Ovary (tissue), 9 donors: ENCODE results near the gene ARHGAP36. TPM values are rescaled to one million over a fixed set of nuclear protein-coding genes. Genes with fewer than 3 reads are reported as not detected.

Source experiments
- DNase-seq, 5 donors: peaks; one replicate each; pipeline ENCODE4 v3.0.0-alpha.2; 2019 to 2020
- H3K27ac ChIP-seq, 2 donors: fragments of 200-600 bp; one replicate each; pipeline versions ENCODE4 v1.5.1 to v1.8.0; 2019 to 2022
- H3K27me3 ChIP-seq: fragments of 200-600 bp; one replicate; pipeline ENCODE4 v1.8.0; 2022
- H3K36me3 ChIP-seq: fragments of 200-600 bp; sonication (generic); one replicate; pipeline ENCODE4 v1.5.1; 2019
- H3K4me1 ChIP-seq: one replicate; pipeline ENCODE4 v1.8.1; 2013; ENCODE audit warnings: mild to moderate bottlenecking, moderate library complexity; ENCODE audit not compliant: insufficient read depth
- H3K4me3 ChIP-seq: fragments of 200-600 bp; sonication (generic); one replicate; pipeline ENCODE4 v1.5.1; 2017
- H3K9me3 ChIP-seq, 2 donors: fragments of 200-600 bp in 1 of 2; sonication (generic) in 1 of 2; one replicate each; pipeline versions ENCODE4 v1.5.1 to v1.8.1; 2013 to 2019; ENCODE audit warnings: mild to moderate bottlenecking in 1 of 2, moderate library complexity in 1 of 2
- CTCF ChIP-seq, 3 donors: fragments of 450-650 bp in 2 of 3; fragments of 200-600 bp in 1 of 3; IDR thresholded peaks; one replicate each; pipeline versions ENCODE4 v1.5.1 to v1.8.0; 2016 to 2022; ENCODE audit warnings: antibody characterized with exemption in 3 of 3, mild to moderate bottlenecking in 1 of 3
- EP300 ChIP-seq: sonication (generic); formaldehyde crosslinking; IDR thresholded peaks from one replicate; pipeline ENCODE4 v1.6.1; 2017; ENCODE audit warnings: antibody characterized with exemption
- POLR2A ChIP-seq: fragments of 450-650 bp; IDR thresholded peaks from one replicate; pipeline ENCODE4 v1.6.1; 2017; ENCODE audit warnings: antibody characterized with exemption, mild to moderate bottlenecking, moderate library complexity
- WGBS, 3 donors: extraction: QIAGEN DNeasy Blood & Tissue Kit in 1 of 3; methylation state at CpG; one replicate each; pipeline versions ENCODE4 v1.1.5 to v1.1.7; 2013 to 2017; 5-methylcytosine and 5-hydroxymethylcytosine counted together
- intact Hi-C, 4 donors: fragments of 100-400 bp; cut with DNase I; formaldehyde crosslinking; loops; one replicate each; pipeline versions ENCODE4 v1.11.0 to v1.15.1; 2022 to 2023
- polyA plus RNA-seq, 2 donors: library from polyadenylated mRNA; stranded (reverse); fragments of 200-250 nt in 1 of 2; fragments of 350-450 nt in 1 of 2; fragmentation: Illumina TruSeq in 1 of 2; extraction: RNeasy Lipid Tissue Mini Kit (QIAGEN cat#74804) in 1 of 2; gene quantifications; one replicate each; pipeline ENCODE4 v1.2.3, GENCODE V29; 2013 to 2014
- total RNA-seq, 7 donors: library from RNA; depleted of rRNA in 2 of 7; stranded (reverse); fragments of >200 nt in 2 of 7; fragmentation: NEBNext Ultra II Directional in 3 of 7; extraction: Animal tissue kit (Norgen Biotek cat#: 25700) in 3 of 7; gene quantifications; one replicate each; pipeline versions ENCODE4 v1.1.0 to v1.2.4, GENCODE V29; 2016 to 2023
- donor health status: DM: no; HTN: no; CAD: no; lungs with moderate emphysema.
- donor health status: DM: no; HTN: no; CAD: no.
- donor health status: Bipolar disorder and iron deficiency.
- donor health status: DM: yes; HTN: yes; CAD: no.
- donor health status: DM: no; HTN: no; CAD: no.
- donor health status: DM: yes; HTN: yes; CAD: no.

Gene ARHGAP36
- total and polyA plus RNA-seq, 9 donors = 0.13 TPM; not detected in 8

- no peaks in the 10 kb centered on the region for H3K9me3 ChIP-seq
- no peaks in the 10 kb centered on the region for H3K27me3 ChIP-seq
- intact Hi-C loops = no loop called here
- WGBS, 3 donors = 29 to 37% (median 35%) methylated on average over 39 to 41 of the region's 41 CpGs
- DNase-seq = no peak
- TF ChIP-seq CTCF (IDR thresholded peaks at IDR 0.05) = no peak
- TF ChIP-seq POLR2A = no peak
- no peak for TF ChIP-seq EP300
- H3K27ac ChIP-seq = no peak overlapping the region
- H3K36me3 ChIP-seq = no peaks in the 10 kb centered on the region
- H3K4me1 ChIP-seq = no peaks in the 10 kb centered on the region
- H3K4me3 ChIP-seq = no peak overlapping the region
Observed at GRCh38 chrX:131067846-131068745, 9.9 kb downstream of the ARHGAP36 start.

GRCh38 chrX:131068945-131069719, 11.0 kb downstream of the ARHGAP36 start:
- Histone ChIP-seq H3K27me3 (no peaks in the 10 kb centered on the region), H3K27ac (no peak overlapping the region), H3K9me3 (no peaks in the 10 kb centered on the region), H3K4me1 (no peaks in the 10 kb centered on the region), H3K4me3 (no peak overlapping the region), H3K36me3 (no peaks in the 10 kb centered on the region)
- intact Hi-C loops = no loop called here
- no peak for TF ChIP-seq CTCF (IDR thresholded peaks at IDR 0.05)
- no peak for TF ChIP-seq EP300
- TF ChIP-seq POLR2A = no peak
- WGBS, 3 donors = 20 to 30% (median 30%) methylated on average over 25 to 26 of the region's 26 CpGs
- no peak for DNase-seq

- Histone ChIP-seq H3K36me3 (no peaks in the 10 kb centered on the region), H3K9me3 (no peaks in the 10 kb centered on the region), H3K4me1 (no peaks in the 10 kb centered on the region), H3K27ac (no peak overlapping the region), H3K4me3 (no peak overlapping the region), H3K27me3 (no peaks in the 10 kb centered on the region)
- 24 to 38% (median 34%) methylated on average over 39 of the region's 39 CpGs for WGBS, 3 donors
- no peak for TF ChIP-seq POLR2A
- TF ChIP-seq EP300 = no peak
- no peak for TF ChIP-seq CTCF (IDR thresholded peaks at IDR 0.05)
- intact Hi-C loops = no loop called here
- DNase-seq = no peak
Observed at GRCh38 chrX:131072871-131073571, 14.9 kb downstream of the ARHGAP36 start.

GRCh38 chrX:131073607-131074006, 15.5 kb downstream of the ARHGAP36 start:
- H3K27ac ChIP-seq = no peak overlapping the region
- no peak for TF ChIP-seq CTCF (IDR thresholded peaks at IDR 0.05)
- TF ChIP-seq POLR2A = no peak
- TF ChIP-seq EP300 = no peak
- H3K36me3 ChIP-seq = no peaks in the 10 kb centered on the region
- no peak overlapping the region for H3K4me3 ChIP-seq
- no peaks in the 10 kb centered on the region for H3K27me3 ChIP-seq
- 24 to 35% (median 27%) methylated on average over 4 of the region's 4 CpGs for WGBS, 3 donors
- no peaks in the 10 kb centered on the region for H3K9me3 ChIP-seq
- intact Hi-C loops = no loop called here
- DNase-seq = no peak
- no peaks in the 10 kb centered on the region for H3K4me1 ChIP-seq
